Daoy (cell line): ENCODE results near the gene SSRP1. TPM values are rescaled to one million over a fixed set of nuclear protein-coding genes. Genes with fewer than 3 reads are reported as not detected.

Source experiments
- DNase-seq: peaks from one replicate; pipeline ENCODE4 v3.0.0-alpha.2; 2015; ENCODE audit warnings: low read depth
- total RNA-seq: library from RNA; depleted of rRNA; stranded (reverse); fragments of >200 nt; shearing (Covaris generic); gene quantifications from 2 replicates; pipeline ENCODE4 v1.2.3, GENCODE V29; 2014

Gene SSRP1
- total RNA-seq, 1 experiment from 2014 or later, result 241 TPM

GRCh38 chr11:57359396-57359795 is 23.7 kb upstream of the SSRP1 start:
- no peak for DNase-seq

GRCh38 chr11:57358991-57359390 is 23.3 kb upstream of the SSRP1 start:
- no peak for DNase-seq

GRCh38 chr11:57358543-57358961 is 22.9 kb upstream of the SSRP1 start:
- no peak for DNase-seq

GRCh38 chr11:57357856-57358255 is 22.2 kb upstream of the SSRP1 start:
- no peak for DNase-seq

- DNase-seq, result no peak
These were observed 21.6 kb upstream of the SSRP1 start for GRCh38 chr11:57357310-57357709.

GRCh38 chr11:57356268-57356667 is 20.6 kb upstream of the SSRP1 start:
- DNase-seq, result no peak

GRCh38 chr11:57354699-57355098 is 19.0 kb upstream of the SSRP1 start:
- no peak for DNase-seq

- DNase-seq, result no peak
These were observed 18.2 kb upstream of the SSRP1 start for GRCh38 chr11:57353852-57354251.

GRCh38 chr11:57353446-57353845 is 17.8 kb upstream of the SSRP1 start:
- no peak for DNase-seq

- no peak for DNase-seq
These were observed 17.3 kb upstream of the SSRP1 start for GRCh38 chr11:57353036-57353435.

- peak; percentile 75 for DNase-seq
These were observed 14.0 kb upstream of the SSRP1 start for GRCh38 chr11:57349491-57350274.

- peak; percentile 29 for DNase-seq
These were observed 13.1 kb upstream of the SSRP1 start for GRCh38 chr11:57348636-57349313.

- no peak for DNase-seq
These were observed 12.4 kb upstream of the SSRP1 start for GRCh38 chr11:57348052-57348451.

GRCh38 chr11:57347336-57347735 is 11.6 kb upstream of the SSRP1 start:
- DNase-seq, result no peak

- DNase-seq, result peak; percentile 74
These were observed 10.0 kb upstream of the SSRP1 start for GRCh38 chr11:57345555-57346211.

- no peak for DNase-seq
These were observed 9.1 kb upstream of the SSRP1 start for GRCh38 chr11:57344826-57345225.

- DNase-seq, result no peak
These were observed 8.1 kb upstream of the SSRP1 start for GRCh38 chr11:57343825-57344224.

GRCh38 chr11:57342702-57343101 is 7.0 kb upstream of the SSRP1 start:
- DNase-seq, result no peak

GRCh38 chr11:57341250-57341808 is 5.6 kb upstream of the SSRP1 start:
- DNase-seq, result no peak

- DNase-seq, result peak; percentile 52
These were observed 4.4 kb upstream of the SSRP1 start for GRCh38 chr11:57340039-57340615.

GRCh38 chr11:57339328-57339727 is 3.6 kb upstream of the SSRP1 start:
- DNase-seq, result no peak

GRCh38 chr11:57338142-57338541 is 2.5 kb upstream of the SSRP1 start, which contains the start of gene P2RX3:
Gene P2RX3, plus strand, starts transcription at chr11:57338352. Its CDS starts 199 bp downstream, at chr11:57338551.
- DNase-seq, result no peak
